ENCODE measurements around the gene GRIN1.

GRIN1 gene

GRCh38 chr9:137205126-137206069 is 66.4 kb downstream of the GRIN1 start, which contains the start of the genes NDOR1 and TMEM203:
NDOR1 (plus strand) TSS chr9:137205700; CDS start chr9:137205778, 78 bp downstream.
TMEM203 (minus strand) TSS chr9:137205648; CDS start chr9:137205414, 234 bp downstream.
- peak; percentile 75 for DNase-seq (ENCODE audit: low read depth)
- TF ChIP-seq CTCF (conservative IDR thresholded peaks at IDR 0.05; ENCODE audit: control insufficient read depth, insufficient read depth, low read depth, low read length), result no peak
- peak within 1 kb of the TSS; percentile 90 for H3K4me3 ChIP-seq (ENCODE audit: control insufficient read depth, low read depth, low read length)

GRCh38 chr9:137206602-137207001 is 67.6 kb downstream of the GRIN1 start:
- H3K4me3 ChIP-seq (ENCODE audit: control insufficient read depth, low read depth, low read length), result peak overlapping the region; percentile 90
- no peak for DNase-seq (ENCODE audit: low read depth)
- no peak for TF ChIP-seq CTCF (conservative IDR thresholded peaks at IDR 0.05; ENCODE audit: control insufficient read depth, insufficient read depth, low read depth, low read length)

- no peak for TF ChIP-seq CTCF (conservative IDR thresholded peaks at IDR 0.05; ENCODE audit: control insufficient read depth, insufficient read depth, low read depth, low read length)
- no peak for DNase-seq (ENCODE audit: low read depth)
- no peak overlapping the region for H3K4me3 ChIP-seq (ENCODE audit: control insufficient read depth, low read depth, low read length)
Measured at GRCh38 chr9:137211532-137211931, 72.6 kb downstream of the GRIN1 start.

GRCh38 chr9:137212520-137212919 is 73.6 kb downstream of the GRIN1 start:
- no peak for TF ChIP-seq CTCF (conservative IDR thresholded peaks at IDR 0.05; ENCODE audit: control insufficient read depth, insufficient read depth, low read depth, low read length)
- DNase-seq (ENCODE audit: low read depth), result no peak
- H3K4me3 ChIP-seq (ENCODE audit: control insufficient read depth, low read depth, low read length), result no peak overlapping the region

GRCh38 chr9:137213160-137214060 is 74.5 kb downstream of the GRIN1 start:
- TF ChIP-seq CTCF (conservative IDR thresholded peaks at IDR 0.05; ENCODE audit: control insufficient read depth, insufficient read depth, low read depth, low read length), result no peak
- peak; percentile 62 for DNase-seq (ENCODE audit: low read depth)
- no peak overlapping the region for H3K4me3 ChIP-seq (ENCODE audit: control insufficient read depth, low read depth, low read length)

GRCh38 chr9:137214620-137215019 is 75.7 kb downstream of the GRIN1 start:
- H3K4me3 ChIP-seq (ENCODE audit: control insufficient read depth, low read depth, low read length), result no peak overlapping the region
- no peak for TF ChIP-seq CTCF (conservative IDR thresholded peaks at IDR 0.05; ENCODE audit: control insufficient read depth, insufficient read depth, low read depth, low read length)
- DNase-seq (ENCODE audit: low read depth), result no peak

Data from fibroblast of mammary gland (primary cell).